ENCODE data around the gene ESPN. TPM values are rescaled to one million over a fixed set of nuclear protein-coding genes. Genes with fewer than 3 reads are reported as not detected.

ESPN gene
- polyA plus RNA-seq, 1 of the 3 experiments (the other 2 are of a cell fraction) = 0.33 TPM

DNA sequence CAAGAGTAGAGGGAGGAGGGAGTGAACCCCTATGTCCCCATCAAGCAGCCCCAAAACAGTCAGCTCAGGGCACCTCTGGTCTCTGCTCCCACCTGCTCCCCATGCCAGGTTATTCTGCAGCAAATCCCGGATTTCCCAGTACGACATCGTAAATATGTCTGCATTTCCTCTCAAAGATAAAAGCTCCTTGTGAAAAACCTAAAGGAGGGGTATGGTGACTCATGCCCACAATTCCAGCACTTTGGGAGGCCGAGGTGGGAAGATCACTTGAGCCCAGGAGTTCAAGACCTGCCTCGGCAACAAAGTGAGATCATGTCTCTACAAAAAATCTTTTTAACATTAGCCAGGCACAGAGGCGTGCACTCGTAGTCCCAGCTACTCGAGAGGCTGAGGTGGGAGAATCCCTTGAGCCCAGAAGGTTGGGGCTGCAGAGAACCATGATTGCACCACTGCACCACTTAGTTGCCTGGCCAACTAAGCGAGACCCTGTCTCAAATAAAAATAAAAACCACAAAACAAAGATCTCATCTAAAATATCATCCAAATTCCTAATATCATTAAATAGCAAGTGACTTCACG lies 38.1 kb upstream of the ESPN start:
- Histone ChIP-seq H3K27ac (ENCODE audit: low read depth in 2 of 2, low read length in 1 of 2) (peak overlapping the region; percentile 73 to 93), H3K9ac (peak overlapping the region; percentile 64), H3K4me2 (peak overlapping the region; percentile 83), H3K79me2 (ENCODE audit: insufficient read depth) (peaks cover 96% of the 10 kb centered on the region), H2AFZ (ENCODE audit: low read depth) (peak overlapping the region; percentile 55; the same call in 1 of the 2 replicates), H3K9me2 (no peaks in the 10 kb centered on the region), H3K9me3 (no peaks in the 10 kb centered on the region), H3K36me3 (replicated peaks in 1 of 2; ENCODE audit: control insufficient read depth in 1 of 2, insufficient read depth in 2 of 2, low read length in 1 of 2) (no peaks in the 10 kb centered on the region), H3K27me3 (ENCODE audit: insufficient read depth) (no peaks in the 10 kb centered on the region), H3K4me3 (ENCODE audit: low read depth in 2 of 2, low read length in 1 of 2) (peak overlapping the region; percentile 45 to 66; a peak in 2 of 4 replicates), H4K20me1 (ENCODE audit: insufficient read depth) (no peaks in the 10 kb centered on the region), H3K4me1 (ENCODE audit: control insufficient read depth in 1 of 2, insufficient read depth in 2 of 2, low read depth in 1 of 2, low read length in 1 of 2) (peaks cover 0 to 24% of the 10 kb centered on the region in 2 experiments; a peak in 2 of 4 replicates), H3F3A (replicated peaks; ENCODE audit: insufficient read depth) (peaks cover 15% of the 10 kb centered on the region)
- no peak for DNase-seq
- CTCF ChIA-PET = interaction anchor here (0.9 to 8.1 kb wide), 6 partner anchors 19 to 140 kb away, joined by 3 to 39 read pairs (median 4); no protein-coding TSS in a partner anchor
- WGBS (ENCODE audit: low lambda C conversion rate) = 49% methylated on average over 10 of the region's 10 CpGs
- POLR2A ChIA-PET = interaction anchor here (2.4 kb wide), 1 partner anchor 32 kb away, joined by 9 read pairs; no protein-coding TSS in a partner anchor
- TF ChIP-seq, protein P1, sequence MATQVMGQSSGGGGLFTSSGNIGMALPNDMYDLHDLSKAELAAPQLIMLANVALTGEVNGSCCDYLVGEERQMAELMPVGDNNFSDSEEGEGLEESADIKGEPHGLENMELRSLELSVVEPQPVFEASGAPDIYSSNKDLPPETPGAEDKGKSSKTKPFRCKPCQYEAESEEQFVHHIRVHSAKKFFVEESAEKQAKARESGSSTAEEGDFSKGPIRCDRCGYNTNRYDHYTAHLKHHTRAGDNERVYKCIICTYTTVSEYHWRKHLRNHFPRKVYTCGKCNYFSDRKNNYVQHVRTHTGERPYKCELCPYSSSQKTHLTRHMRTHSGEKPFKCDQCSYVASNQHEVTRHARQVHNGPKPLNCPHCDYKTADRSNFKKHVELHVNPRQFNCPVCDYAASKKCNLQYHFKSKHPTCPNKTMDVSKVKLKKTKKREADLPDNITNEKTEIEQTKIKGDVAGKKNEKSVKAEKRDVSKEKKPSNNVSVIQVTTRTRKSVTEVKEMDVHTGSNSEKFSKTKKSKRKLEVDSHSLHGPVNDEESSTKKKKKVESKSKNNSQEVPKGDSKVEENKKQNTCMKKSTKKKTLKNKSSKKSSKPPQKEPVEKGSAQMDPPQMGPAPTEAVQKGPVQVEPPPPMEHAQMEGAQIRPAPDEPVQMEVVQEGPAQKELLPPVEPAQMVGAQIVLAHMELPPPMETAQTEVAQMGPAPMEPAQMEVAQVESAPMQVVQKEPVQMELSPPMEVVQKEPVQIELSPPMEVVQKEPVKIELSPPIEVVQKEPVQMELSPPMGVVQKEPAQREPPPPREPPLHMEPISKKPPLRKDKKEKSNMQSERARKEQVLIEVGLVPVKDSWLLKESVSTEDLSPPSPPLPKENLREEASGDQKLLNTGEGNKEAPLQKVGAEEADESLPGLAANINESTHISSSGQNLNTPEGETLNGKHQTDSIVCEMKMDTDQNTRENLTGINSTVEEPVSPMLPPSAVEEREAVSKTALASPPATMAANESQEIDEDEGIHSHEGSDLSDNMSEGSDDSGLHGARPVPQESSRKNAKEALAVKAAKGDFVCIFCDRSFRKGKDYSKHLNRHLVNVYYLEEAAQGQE (IDR thresholded peaks at IDR 0.05; ENCODE audit: low read depth, low read length) = no peak
- peak; percentile 43; the same call in 1 of the 2 replicates for TF ChIP-seq FOSL2 (IDR thresholded peaks at IDR 0.05; ENCODE audit: borderline replicate concordance, low read depth)

DNA sequence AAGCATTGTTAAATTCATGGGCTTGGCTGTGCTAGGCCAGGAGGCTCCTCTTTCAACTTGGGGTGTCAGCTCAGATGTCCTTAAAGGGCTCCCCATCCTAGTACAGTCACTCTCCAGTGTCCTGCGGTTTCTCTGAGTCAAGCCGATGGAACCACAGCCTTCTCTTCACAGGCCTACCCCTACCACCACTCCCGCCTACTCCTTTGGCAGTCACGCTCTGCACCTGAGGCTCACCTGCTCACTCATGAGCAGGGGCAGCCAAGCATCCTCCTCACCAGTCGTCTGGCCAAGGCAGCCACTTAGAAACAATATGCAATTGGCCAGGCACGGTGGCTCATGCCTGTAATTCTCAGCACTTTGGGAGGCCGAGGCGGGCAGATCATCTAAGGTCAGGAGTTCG lies 34.6 kb upstream of the ESPN start:
- 96% methylated on average over 9 of the region's 9 CpGs for WGBS (ENCODE audit: low lambda C conversion rate)
- H3K27ac ChIP-seq (ENCODE audit: low read depth in 2 of 2, low read length in 1 of 2) = no peak overlapping the region
- H4K20me1 ChIP-seq (ENCODE audit: insufficient read depth) = no peaks in the 10 kb centered on the region
- TF ChIP-seq YY1 (IDR thresholded peaks at IDR 0.05; ENCODE audit: low read depth) (no peak), TEAD4 (IDR thresholded peaks at IDR 0.05; ENCODE audit: borderline replicate concordance, insufficient read depth) (no peak), CHD2 (IDR thresholded peaks at IDR 0.05; ENCODE audit: low read length, partially characterized antibody) (no peak), EZH2phosphoT487 (IDR thresholded peaks at IDR 0.05; ENCODE audit: borderline replicate concordance, low read depth) (no peak), TCF12 (IDR thresholded peaks at IDR 0.05) (no peak), GATA2 (CRISPR knock-in tag; IDR thresholded peaks at IDR 0.05) (no peak), NRF1 (IDR thresholded peaks at IDR 0.05; ENCODE audit: low read depth, low read length) (no peak), NFIC (IDR thresholded peaks at IDR 0.05; ENCODE audit: borderline replicate concordance) (no peak), MAX (IDR thresholded peaks at IDR 0.05; ENCODE audit: low read depth) (no peak), RCOR1 (IDR thresholded peaks at IDR 0.05; ENCODE audit: low read length) (no peak), FOSL2 (IDR thresholded peaks at IDR 0.05; ENCODE audit: borderline replicate concordance, low read depth) (no peak)
- TF ChIP-seq, protein P2, sequence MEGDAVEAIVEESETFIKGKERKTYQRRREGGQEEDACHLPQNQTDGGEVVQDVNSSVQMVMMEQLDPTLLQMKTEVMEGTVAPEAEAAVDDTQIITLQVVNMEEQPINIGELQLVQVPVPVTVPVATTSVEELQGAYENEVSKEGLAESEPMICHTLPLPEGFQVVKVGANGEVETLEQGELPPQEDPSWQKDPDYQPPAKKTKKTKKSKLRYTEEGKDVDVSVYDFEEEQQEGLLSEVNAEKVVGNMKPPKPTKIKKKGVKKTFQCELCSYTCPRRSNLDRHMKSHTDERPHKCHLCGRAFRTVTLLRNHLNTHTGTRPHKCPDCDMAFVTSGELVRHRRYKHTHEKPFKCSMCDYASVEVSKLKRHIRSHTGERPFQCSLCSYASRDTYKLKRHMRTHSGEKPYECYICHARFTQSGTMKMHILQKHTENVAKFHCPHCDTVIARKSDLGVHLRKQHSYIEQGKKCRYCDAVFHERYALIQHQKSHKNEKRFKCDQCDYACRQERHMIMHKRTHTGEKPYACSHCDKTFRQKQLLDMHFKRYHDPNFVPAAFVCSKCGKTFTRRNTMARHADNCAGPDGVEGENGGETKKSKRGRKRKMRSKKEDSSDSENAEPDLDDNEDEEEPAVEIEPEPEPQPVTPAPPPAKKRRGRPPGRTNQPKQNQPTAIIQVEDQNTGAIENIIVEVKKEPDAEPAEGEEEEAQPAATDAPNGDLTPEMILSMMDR (IDR thresholded peaks at IDR 0.05) = no peak
- ChIA-PET CTCF (interaction anchor here (1.0 to 1.9 kb wide), 4 partner anchors 15 to 143 kb away, joined by 3 to 4 read pairs (median 3); no protein-coding TSS in a partner anchor), POLR2A (no interaction called here)
- H3K36me3 ChIP-seq (replicated peaks in 1 of 2; ENCODE audit: control insufficient read depth in 1 of 2, insufficient read depth in 2 of 2, low read length in 1 of 2) = no peaks in the 10 kb centered on the region
- H3K9me3 ChIP-seq = no peaks in the 10 kb centered on the region
- no peaks in the 10 kb centered on the region for H3K9me2 ChIP-seq
- peaks cover 77% of the 10 kb centered on the region for H3K79me2 ChIP-seq (ENCODE audit: insufficient read depth)
- H3K4me2 ChIP-seq = no peak overlapping the region
- no peak for DNase-seq
- peaks cover 8 to 32% of the 10 kb centered on the region in 2 experiments; a peak in 2 of 4 replicates for H3K4me1 ChIP-seq (ENCODE audit: control insufficient read depth in 1 of 2, insufficient read depth in 2 of 2, low read depth in 1 of 2, low read length in 1 of 2)
- H3K9ac ChIP-seq = no peak overlapping the region
- H3K4me3 ChIP-seq (ENCODE audit: low read depth in 2 of 2, low read length in 1 of 2) = no peak overlapping the region
- no peak overlapping the region for H2AFZ ChIP-seq (ENCODE audit: low read depth)
- no peaks in the 10 kb centered on the region for H3K27me3 ChIP-seq (ENCODE audit: insufficient read depth)
- peaks cover 15% of the 10 kb centered on the region for H3F3A ChIP-seq (replicated peaks; ENCODE audit: insufficient read depth)

All from SK-N-SH (cell line).